Gastrocnemius medialis (tissue), 4 donors: ENCODE measurements around the gene ZNF446. TPM values are rescaled to one million over a fixed set of nuclear protein-coding genes. Genes with fewer than 3 reads are reported as not detected.
A peak's percentile ranks its signal among the peaks of the same experiment; 100 is the strongest.
"Not testable (repeated sequence)": the region's sequence is repeated elsewhere in the genome, so short reads cannot be mapped to it uniquely, and the experiment has no call there.

ENCODE experiments used
- ATAC-seq, 2 donors: fragments of 150-250 bp; one replicate each; pipeline ENCODE4 v1.9.1; 2016
- DNase-seq, 2 donors: peaks; one replicate each; pipeline ENCODE4 v3.0.0-alpha.2; 2019
- H3K27ac ChIP-seq, 4 donors: fragments of 200-600 bp; sonication (generic); 1 replicate in 1 of 4; 2 replicates in 3 of 4; pipeline ENCODE4 v1.5.1; 2016 to 2018; ENCODE audit warnings: mild to moderate bottlenecking in 2 of 4, moderate library complexity in 1 of 4
- H3K27me3 ChIP-seq, 3 donors: fragments of 200-600 bp; sonication (generic) in 2 of 3; 1 replicate in 1 of 3; 2 replicates in 2 of 3; pipeline versions ENCODE4 v1.5.1 to v1.6.0; 2016 to 2019; ENCODE audit warnings: mild to moderate bottlenecking in 1 of 3, moderate library complexity in 1 of 3
- H3K36me3 ChIP-seq, 2 donors: fragments of 200-600 bp; sonication (generic) in 1 of 2; one replicate each; pipeline ENCODE4 v1.5.1; 2017 to 2018
- H3K4me1 ChIP-seq, 2 donors: fragments of 200-600 bp; sonication (generic) in 1 of 2; one replicate each; pipeline ENCODE4 v1.5.1; 2016 to 2017; ENCODE audit warnings: mild to moderate bottlenecking in 2 of 2
- H3K4me3 ChIP-seq, 4 donors: fragments of 200-600 bp; sonication (generic) in 3 of 4; 1 replicate in 1 of 4; 2 replicates in 3 of 4; pipeline ENCODE4 v1.5.1; 2016 to 2019; ENCODE audit warnings: mild to moderate bottlenecking in 2 of 4
- H3K9me3 ChIP-seq, 3 donors: fragments of 200-600 bp; sonication (generic) in 2 of 3; 1 replicate in 1 of 3; 2 replicates in 2 of 3; pipeline ENCODE4 v1.5.1; 2016 to 2019
- CTCF ChIP-seq, 5 experiments: fragments of 450-650 bp in 3 of 5; fragments of 200-600 bp in 2 of 5; sonication (generic) in 2 of 5; IDR thresholded peaks in 4 of 5; conservative IDR thresholded peaks in 1 of 5; 1 replicate in 4 of 5; 2 replicates in 1 of 5; pipeline ENCODE4 v1.5.1; 2016 to 2019; ENCODE audit warnings: antibody characterized with exemption in 5 of 5, mild to moderate bottlenecking in 3 of 5, moderate library complexity in 3 of 5
- POLR2A ChIP-seq, 2 donors: fragments of 450-650 bp; IDR thresholded peaks; one replicate each; pipeline ENCODE4 v1.6.1; 2017; ENCODE audit warnings: antibody characterized with exemption in 2 of 2, mild to moderate bottlenecking in 2 of 2, moderate library complexity in 2 of 2
- in situ Hi-C, 4 donors: fragments of 200-750 bp; cut with MboI; loops; one replicate each; pipeline versions ENCODE4 v1.15.0 to v1.8.0; 2017; ENCODE audit warnings: low sequenced_read_pairs in 4 of 4
- intact Hi-C: fragments of 100-400 bp; cut with DNase I; formaldehyde crosslinking; loops from one replicate; pipeline ENCODE4 v1.15.1; 2023; ENCODE audit warnings: low total_unique reads
- total RNA-seq, 4 donors: library from RNA; depleted of rRNA; stranded (reverse); fragments of >200 nt; gene quantifications; one replicate each; pipeline versions ENCODE4 v1.1.0 to v1.2.3, GENCODE V29; 2016

The ZNF446 gene
- total RNA-seq, 4 donors from 2014 or later: 7.5 to 13.1 (median 8.9) TPM

- H3K36me3 ChIP-seq: peaks cover 8 to 35% of the 10 kb centered on the region in 2 donors
- H3K27me3 ChIP-seq: no peaks in the 10 kb centered on the region
- TF ChIP-seq CTCF (IDR thresholded peaks at IDR 0.05 in 4 of 5, conservative IDR thresholded peaks at IDR 0.05 in 1 of 5) (no peak), POLR2A (IDR thresholded peaks at IDR 0.05) (peak; percentile 38 to 44)
- intact Hi-C loops (loop anchor here (1.0 to 2.0 kb wide), 7 partner anchors 11 to 826 kb away; partner anchors contain the start of genes RPS5, ZNF134, ZNF274 and ZNF324B), in situ Hi-C loops (no loop called here)
- H3K4me1 ChIP-seq: peaks cover 16 to 17% of the 10 kb centered on the region in 2 donors
- ATAC-seq: peak; percentile 100
- H3K27ac ChIP-seq: peak within 1 kb of the TSS; percentile 70 to 87 (median 78)
- H3K4me3 ChIP-seq: peak within 1 kb of the TSS; percentile 78 to 95 (median 82)
- DNase-seq: peak; percentile 98 to 99
- peaks cover 2 to 22% (median 14%) of the 10 kb centered on the region in 3 donors for H3K9me3 ChIP-seq
Observed at GRCh38 chr19:58439576-58440554, 36.3 kb upstream of the ZNF446 start, which contains the start of gene ZNF132. TSS of gene ZNF132 (minus strand) at chr19:58440153. CDS start at chr19:58439821, 332 bp downstream.

GRCh38 chr19:58440556-58440955 lies 35.6 kb upstream of the ZNF446 start:
- no peak for ATAC-seq
- TF ChIP-seq CTCF (IDR thresholded peaks at IDR 0.05 in 4 of 5, conservative IDR thresholded peaks at IDR 0.05 in 1 of 5) (no peak), POLR2A (IDR thresholded peaks at IDR 0.05) (no peak)

GRCh38 chr19:58442986-58443385 lies 33.2 kb upstream of the ZNF446 start:
- intact Hi-C loops, H3K27ac ChIP-seq, DNase-seq, in situ Hi-C loops, ATAC-seq, H3K4me3 ChIP-seq, H3K36me3 ChIP-seq, H3K9me3 ChIP-seq, H3K27me3 ChIP-seq: not testable (repeated sequence)
- H3K4me1 ChIP-seq: peaks cover 16 to 17% of the 10 kb centered on the region in 2 donors

More at GRCh38 chr19:58440556-58440955, 35.6 kb upstream of the ZNF446 start:
- DNase-seq: no peak
- Histone ChIP-seq H3K27ac (peak overlapping the region; percentile 70 to 87 (median 78)), H3K4me1 (peaks cover 16 to 17% of the 10 kb centered on the region in 2 donors), H3K4me3 (peak overlapping the region; percentile 78 to 95 (median 82)), H3K27me3 (no peaks in the 10 kb centered on the region), H3K9me3 (peaks cover 0 to 15% (median 9%) of the 10 kb centered on the region in 3 donors), H3K36me3 (peaks cover 1 to 28% of the 10 kb centered on the region in 2 donors)
- in situ Hi-C loops: no loop called here
- intact Hi-C loops: loop anchor here (1.0 to 2.0 kb wide), 7 partner anchors 11 to 826 kb away; partner anchors contain the start of genes RPS5, ZNF134, ZNF274 and ZNF324B

GRCh38 chr19:58448860-58449259 lies 27.3 kb upstream of the ZNF446 start:
- H3K27ac ChIP-seq: not testable (repeated sequence)

GRCh38 chr19:58449980-58450379 lies 26.2 kb upstream of the ZNF446 start:
- in situ Hi-C loops, H3K4me3 ChIP-seq, intact Hi-C loops, H3K36me3 ChIP-seq, H3K27ac ChIP-seq, H3K9me3 ChIP-seq, DNase-seq, ATAC-seq: not testable (repeated sequence)
- H3K27me3 ChIP-seq: peaks cover 0 to 11% (median 3%) of the 10 kb centered on the region in 3 donors
- peaks cover 7 to 10% of the 10 kb centered on the region in 2 donors for H3K4me1 ChIP-seq

More at GRCh38 chr19:58448860-58449259, 27.3 kb upstream of the ZNF446 start:
- intact Hi-C loops, H3K36me3 ChIP-seq, H3K9me3 ChIP-seq, H3K4me3 ChIP-seq, DNase-seq, in situ Hi-C loops, ATAC-seq: not testable (repeated sequence)
- Histone ChIP-seq H3K4me1 (peaks cover 7 to 10% of the 10 kb centered on the region in 2 donors), H3K27me3 (peaks cover 0 to 11% (median 3%) of the 10 kb centered on the region in 3 donors)
